CD14-positive monocyte (primary cell): ENCODE measurements around the gene ZNF536. TPM values are rescaled to one million over a fixed set of nuclear protein-coding genes. Genes with fewer than 3 reads are reported as not detected.

Experiments
- DNase-seq, 3 donors: peaks; one replicate each; pipeline ENCODE4 v3.0.0-alpha.2; 2011 to 2022
- H2AFZ ChIP-seq: 2 replicates; pipeline ENCODE4 v1.6.0; 2012; ENCODE audit warnings: mild to moderate bottlenecking, low read depth, low read length, inconsistent platforms; ENCODE audit not compliant: insufficient read depth, poor library complexity, severe bottlenecking
- H3K27ac ChIP-seq, 2 donors: 1 replicate in 1 of 2; 2 replicates in 1 of 2; pipeline ENCODE4 v1.5.1; 2012 to 2013; ENCODE audit warnings: low read length in 2 of 2, control low read depth in 1 of 2, inconsistent platforms in 1 of 2, low read depth in 1 of 2, mild to moderate bottlenecking in 1 of 2
- H3K27me3 ChIP-seq, 2 donors: one replicate each; pipeline versions ENCODE4 v1.6.0 to v1.6.1; 2011 to 2013; ENCODE audit warnings: low read length in 2 of 2; ENCODE audit not compliant: control insufficient read depth in 2 of 2, insufficient read depth in 2 of 2
- H3K36me3 ChIP-seq, 2 donors: replicated peaks in 1 of 2; 1 replicate in 1 of 2; 2 replicates in 1 of 2; pipeline versions ENCODE4 v1.5.1 to v1.6.1; 2012 to 2013; ENCODE audit warnings: low read length in 2 of 2, control low read depth in 1 of 2, inconsistent platforms in 1 of 2, mild to moderate bottlenecking in 1 of 2; ENCODE audit not compliant: insufficient read depth in 2 of 2, control insufficient read depth in 1 of 2
- H3K4me1 ChIP-seq, 2 donors: 1 replicate in 1 of 2; 2 replicates in 1 of 2; pipeline versions ENCODE4 v1.5.1 to v1.6.1; 2012 to 2013; ENCODE audit warnings: low read length in 2 of 2, control low read depth in 1 of 2, inconsistent platforms in 1 of 2, mild to moderate bottlenecking in 1 of 2, moderate library complexity in 1 of 2; ENCODE audit not compliant: insufficient read depth in 2 of 2, control insufficient read depth in 1 of 2
- H3K4me2 ChIP-seq: replicated peaks from 2 replicates; pipeline ENCODE3; 2012; ENCODE audit warnings: low read length, moderate library complexity, mild to moderate bottlenecking; ENCODE audit not compliant: poor library complexity, severe bottlenecking; ENCODE audit errors: extremely low read depth
- H3K4me3 ChIP-seq, 3 experiments: fragments of 200-600 bp in 1 of 3; sonication (generic) in 1 of 3; replicated peaks in 1 of 3; 1 replicate in 2 of 3; 2 replicates in 1 of 3; pipeline ENCODE4 v1.5.1; 2011 to 2013; ENCODE audit warnings: low read length in 3 of 3, mild to moderate bottlenecking in 3 of 3, control low read depth in 2 of 3, low read depth in 2 of 3, inconsistent platforms in 1 of 3, moderate library complexity in 1 of 3
- H3K79me2 ChIP-seq: 2 replicates; pipeline ENCODE4 v1.6.0; 2012; ENCODE audit warnings: mild to moderate bottlenecking, control low read depth, inconsistent platforms, low read length, moderate library complexity; ENCODE audit not compliant: insufficient read depth
- H3K9ac ChIP-seq: 2 replicates; pipeline ENCODE4 v1.6.0; 2017; ENCODE audit warnings: low read length, mild to moderate bottlenecking; ENCODE audit not compliant: insufficient read depth, poor library complexity, severe bottlenecking
- H3K9me3 ChIP-seq, 2 donors: replicated peaks in 1 of 2; 1 replicate in 1 of 2; 2 replicates in 1 of 2; pipeline versions ENCODE4 v1.5.1 to v1.6.1; 2012 to 2013; ENCODE audit warnings: low read length in 2 of 2, control low read depth in 1 of 2; ENCODE audit not compliant: control insufficient read depth in 1 of 2, insufficient read depth in 1 of 2
- H4K20me1 ChIP-seq: 2 replicates; pipeline ENCODE4 v1.6.0; 2012; ENCODE audit warnings: mild to moderate bottlenecking, low read length, control low read depth, moderate library complexity; ENCODE audit not compliant: insufficient read depth
- H3K27ac Mint-ChIP-seq, 7 donors: one replicate each; pipeline ENCODE4 v1.8.0; 2020; ENCODE audit warnings: mild to moderate bottlenecking in 7 of 7, mixed read lengths in 7 of 7, moderate library complexity in 6 of 7, inconsistent platforms in 2 of 7
- H3K27me3 Mint-ChIP-seq, 3 donors: one replicate each; pipeline ENCODE4 v1.8.0; 2021 to 2022; ENCODE audit warnings: low read depth in 3 of 3, mild to moderate bottlenecking in 3 of 3, mixed read lengths in 3 of 3, moderate library complexity in 3 of 3, inconsistent platforms in 1 of 3
- H3K36me3 Mint-ChIP-seq, 2 donors: one replicate each; pipeline ENCODE4 v1.8.0; 2020; ENCODE audit warnings: mixed read lengths in 2 of 2, inconsistent platforms in 1 of 2, mild to moderate bottlenecking in 1 of 2
- H3K4me1 Mint-ChIP-seq: one replicate; pipeline ENCODE4 v1.8.0; 2020; ENCODE audit warnings: mild to moderate bottlenecking, mixed read lengths
- H3K4me3 Mint-ChIP-seq, 2 donors: one replicate each; pipeline ENCODE4 v1.8.0; 2020; ENCODE audit warnings: mild to moderate bottlenecking in 2 of 2, mixed read lengths in 2 of 2, moderate library complexity in 1 of 2
- H3K9me3 Mint-ChIP-seq, 7 donors: one replicate each; pipeline ENCODE4 v1.8.0; 2020 to 2022; ENCODE audit warnings: mixed read lengths in 7 of 7, mild to moderate bottlenecking in 6 of 7, moderate library complexity in 6 of 7, inconsistent platforms in 2 of 7
- WGBS: methylation state at CpG from one replicate; pipeline ENCODE4 v1.1.5; 2013; ENCODE audit warnings: missing lambda C conversion rate; ENCODE audit not compliant: insufficient coverage; 5-methylcytosine and 5-hydroxymethylcytosine counted together
- intact Hi-C, 2 donors: fragments of 100-400 bp; cut with micrococcal nuclease; formaldehyde crosslinking; loops; one replicate each; pipeline versions ENCODE4 v1.15.0 to v1.15.1; 2023
- polyA plus RNA-seq, 3 donors: library from polyadenylated mRNA; depleted of rRNA in 1 of 3; unstranded in 2 of 3; stranded (reverse) in 1 of 3; fragments of 300-500 nt in 2 of 3; fragments of >200 nt in 1 of 3; fragmentation: Illumina TruSeq in 2 of 3; gene quantifications; 1 replicate in 2 of 3; 2 replicates in 1 of 3; pipeline ENCODE4 v1.2.3, GENCODE V29; 2012 to 2021
- TF ChIP-seq, protein P1 (sequence below): fragments of 200-600 bp; IDR thresholded peaks from one replicate; pipeline ENCODE4 v1.8.0; 2022; ENCODE audit warnings: antibody characterized with exemption, mild to moderate bottlenecking

The ZNF536 gene
- polyA plus RNA-seq, 3 donors = not detected

GRCh38 chr19:30376826-30377425, 4.7 kb downstream of the ZNF536 start:
- Histone ChIP-seq H3K4me2 (no peak overlapping the region), H3K79me2 (no peaks in the 10 kb centered on the region), H3K27ac (no peak overlapping the region), H3K4me1 (no peaks in the 10 kb centered on the region), H3K9ac (no peak overlapping the region), H3K9me3 (peaks cover 0 to 3% of the 10 kb centered on the region in 2 donors), H3K27me3 (peaks cover 10 to 38% of the 10 kb centered on the region in 2 donors), H3K4me3 (no peak overlapping the region), H2AFZ (no peak overlapping the region), H3K36me3 (no peaks in the 10 kb centered on the region), H4K20me1 (no peaks in the 10 kb centered on the region)
- Mint-ChIP-seq H3K4me3 (no peak overlapping the region), H3K27me3 (peaks cover 32 to 43% (median 34%) of the 10 kb centered on the region in 3 donors), H3K36me3 (no peaks in the 10 kb centered on the region), H3K27ac (no peak overlapping the region), H3K9me3 (peaks cover 0 to 4% (median 0%) of the 10 kb centered on the region in 7 donors), H3K4me1 (no peaks in the 10 kb centered on the region)
- no peak for DNase-seq
- intact Hi-C loops = no loop called here
- TF ChIP-seq, protein P1, sequence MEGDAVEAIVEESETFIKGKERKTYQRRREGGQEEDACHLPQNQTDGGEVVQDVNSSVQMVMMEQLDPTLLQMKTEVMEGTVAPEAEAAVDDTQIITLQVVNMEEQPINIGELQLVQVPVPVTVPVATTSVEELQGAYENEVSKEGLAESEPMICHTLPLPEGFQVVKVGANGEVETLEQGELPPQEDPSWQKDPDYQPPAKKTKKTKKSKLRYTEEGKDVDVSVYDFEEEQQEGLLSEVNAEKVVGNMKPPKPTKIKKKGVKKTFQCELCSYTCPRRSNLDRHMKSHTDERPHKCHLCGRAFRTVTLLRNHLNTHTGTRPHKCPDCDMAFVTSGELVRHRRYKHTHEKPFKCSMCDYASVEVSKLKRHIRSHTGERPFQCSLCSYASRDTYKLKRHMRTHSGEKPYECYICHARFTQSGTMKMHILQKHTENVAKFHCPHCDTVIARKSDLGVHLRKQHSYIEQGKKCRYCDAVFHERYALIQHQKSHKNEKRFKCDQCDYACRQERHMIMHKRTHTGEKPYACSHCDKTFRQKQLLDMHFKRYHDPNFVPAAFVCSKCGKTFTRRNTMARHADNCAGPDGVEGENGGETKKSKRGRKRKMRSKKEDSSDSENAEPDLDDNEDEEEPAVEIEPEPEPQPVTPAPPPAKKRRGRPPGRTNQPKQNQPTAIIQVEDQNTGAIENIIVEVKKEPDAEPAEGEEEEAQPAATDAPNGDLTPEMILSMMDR = no peak
- 93% methylated on average over 11 of the region's 15 CpGs for WGBS

GRCh38 chr19:30378701-30379100, 6.5 kb downstream of the ZNF536 start:
- Histone ChIP-seq H3K79me2 (no peaks in the 10 kb centered on the region), H3K4me3 (no peak overlapping the region), H3K4me2 (no peak overlapping the region), H3K9ac (no peak overlapping the region), H4K20me1 (no peaks in the 10 kb centered on the region), H3K4me1 (no peaks in the 10 kb centered on the region), H3K36me3 (no peaks in the 10 kb centered on the region), H3K27me3 (peaks cover 5 to 26% of the 10 kb centered on the region in 2 donors), H3K9me3 (peaks cover 0 to under 1% of the 10 kb centered on the region in 2 donors), H2AFZ (no peak overlapping the region), H3K27ac (no peak overlapping the region)
- no peak overlapping the region for H3K27ac Mint-ChIP-seq
- 82% methylated on average over 4 of the region's 4 CpGs for WGBS
- H3K36me3 Mint-ChIP-seq = no peaks in the 10 kb centered on the region
- H3K27me3 Mint-ChIP-seq = peaks cover 15 to 34% (median 22%) of the 10 kb centered on the region in 3 donors
- H3K4me3 Mint-ChIP-seq = no peak overlapping the region
- DNase-seq = no peak
- H3K9me3 Mint-ChIP-seq = peaks cover 0 to 4% (median 0%) of the 10 kb centered on the region in 7 donors
- intact Hi-C loops = no loop called here
- no peaks in the 10 kb centered on the region for H3K4me1 Mint-ChIP-seq
- TF ChIP-seq, protein P1 = no peak
